Type B pancreatic cell (in vitro differentiated cells): ENCODE results near the gene TMEM31. TPM values are rescaled to one million over a fixed set of nuclear protein-coding genes. Genes with fewer than 3 reads are reported as not detected.

Experiments
- DNase-seq: peaks from one replicate; pipeline ENCODE4 v3.0.0; 2021; ENCODE audit warnings: mixed read lengths; ENCODE audit not compliant: unreplicated experiment; ENCODE audit errors: extremely low spot score
- H3K27ac Mint-ChIP-seq: 2 replicates; pipeline ENCODE4 v1.8.0; 2021; ENCODE audit warnings: mild to moderate bottlenecking, mixed read lengths
- H3K27me3 Mint-ChIP-seq: 2 replicates; pipeline ENCODE4 v1.8.0; 2021; ENCODE audit warnings: mixed read lengths
- H3K36me3 Mint-ChIP-seq: 2 replicates; pipeline ENCODE4 v1.8.0; 2021; ENCODE audit warnings: mixed read lengths
- H3K4me1 Mint-ChIP-seq: one replicate; pipeline ENCODE4 v1.8.0; 2021; ENCODE audit warnings: mixed read lengths; ENCODE audit not compliant: unreplicated experiment
- H3K4me3 Mint-ChIP-seq: 2 replicates; pipeline ENCODE4 v1.8.0; 2021; ENCODE audit warnings: mild to moderate bottlenecking, mixed read lengths
- H3K9me3 Mint-ChIP-seq: 2 replicates; pipeline ENCODE4 v1.8.0; 2021; ENCODE audit warnings: mixed read lengths
- CTCF ChIP-seq: fragments of 200-600 bp; sonication (generic); conservative IDR thresholded peaks from 2 replicates; pipeline ENCODE4 v1.5.0; 2021; ENCODE audit warnings: antibody characterized with exemption, mild to moderate bottlenecking
- total RNA-seq: library from RNA; stranded (reverse); gene quantifications from 2 replicates; pipeline ENCODE4 v1.2.1, GENCODE V29; 2021; ENCODE audit warnings: low replicate concordance

Gene TMEM31
- total RNA-seq, 1 donor from 2014 or later, result 0.87 TPM

- Mint-ChIP-seq H3K27ac (no peak overlapping the region), H3K4me1 (no peaks in the 10 kb centered on the region), H3K27me3 (no peaks in the 10 kb centered on the region), H3K4me3 (no peak overlapping the region), H3K36me3 (no peaks in the 10 kb centered on the region), H3K9me3 (peaks cover 2% of the 10 kb centered on the region)
- DNase-seq, result no peak
- no peak for TF ChIP-seq CTCF
These were observed 6.3 kb downstream of the TMEM31 start for GRCh38 chrX:103716962-103717361.

- H3K36me3 Mint-ChIP-seq, result no peaks in the 10 kb centered on the region
- no peaks in the 10 kb centered on the region for H3K9me3 Mint-ChIP-seq
- no peak for TF ChIP-seq CTCF
- no peak overlapping the region for H3K4me3 Mint-ChIP-seq
- no peak for DNase-seq
- no peaks in the 10 kb centered on the region for H3K4me1 Mint-ChIP-seq
- H3K27ac Mint-ChIP-seq, result no peak overlapping the region
- no peaks in the 10 kb centered on the region for H3K27me3 Mint-ChIP-seq
These were observed 7.4 kb downstream of the TMEM31 start for GRCh38 chrX:103718120-103718519.

- no peak overlapping the region for H3K4me3 Mint-ChIP-seq
- no peaks in the 10 kb centered on the region for H3K4me1 Mint-ChIP-seq
- no peak for DNase-seq
- H3K27me3 Mint-ChIP-seq, result peaks cover 3% of the 10 kb centered on the region
- H3K9me3 Mint-ChIP-seq, result no peaks in the 10 kb centered on the region
- no peak for TF ChIP-seq CTCF
- H3K36me3 Mint-ChIP-seq, result no peaks in the 10 kb centered on the region
- H3K27ac Mint-ChIP-seq, result no peak overlapping the region
These were observed 11.8 kb downstream of the TMEM31 start for GRCh38 chrX:103722505-103722904.

GRCh38 chrX:103726477-103726876 lies 15.8 kb downstream of the TMEM31 start:
- Mint-ChIP-seq H3K27ac (no peak overlapping the region), H3K36me3 (no peaks in the 10 kb centered on the region), H3K27me3 (peaks cover 20% of the 10 kb centered on the region), H3K4me3 (no peak overlapping the region), H3K9me3 (no peaks in the 10 kb centered on the region), H3K4me1 (peaks cover 12% of the 10 kb centered on the region)
- DNase-seq, result no peak
- TF ChIP-seq CTCF, result no peak

- DNase-seq, result no peak
- no peak overlapping the region for H3K27ac Mint-ChIP-seq
- peaks cover 12% of the 10 kb centered on the region for H3K4me1 Mint-ChIP-seq
- no peak overlapping the region for H3K4me3 Mint-ChIP-seq
- peaks cover 22% of the 10 kb centered on the region for H3K27me3 Mint-ChIP-seq
- H3K9me3 Mint-ChIP-seq, result no peaks in the 10 kb centered on the region
- TF ChIP-seq CTCF, result no peak
- no peaks in the 10 kb centered on the region for H3K36me3 Mint-ChIP-seq
These were observed 16.4 kb downstream of the TMEM31 start for GRCh38 chrX:103727115-103727514.

- Mint-ChIP-seq H3K4me3 (no peak overlapping the region), H3K27me3 (peaks cover 23% of the 10 kb centered on the region), H3K36me3 (no peaks in the 10 kb centered on the region), H3K4me1 (peaks cover 12% of the 10 kb centered on the region), H3K27ac (no peak overlapping the region), H3K9me3 (no peaks in the 10 kb centered on the region)
- no peak for TF ChIP-seq CTCF
- no peak for DNase-seq
These were observed 18.3 kb downstream of the TMEM31 start for GRCh38 chrX:103729015-103729414.
